HG03064 (cell line): ENCODE data around the gene GJC1.

Experiments used
- ATAC-seq: cut with Tn5 transposase; IDR thresholded peaks from one replicate; pipeline ENCODE4 v1.9.1; 2021; ENCODE audit warnings: low read depth; ENCODE audit not compliant: unreplicated experiment

The GJC1 gene

DNA sequence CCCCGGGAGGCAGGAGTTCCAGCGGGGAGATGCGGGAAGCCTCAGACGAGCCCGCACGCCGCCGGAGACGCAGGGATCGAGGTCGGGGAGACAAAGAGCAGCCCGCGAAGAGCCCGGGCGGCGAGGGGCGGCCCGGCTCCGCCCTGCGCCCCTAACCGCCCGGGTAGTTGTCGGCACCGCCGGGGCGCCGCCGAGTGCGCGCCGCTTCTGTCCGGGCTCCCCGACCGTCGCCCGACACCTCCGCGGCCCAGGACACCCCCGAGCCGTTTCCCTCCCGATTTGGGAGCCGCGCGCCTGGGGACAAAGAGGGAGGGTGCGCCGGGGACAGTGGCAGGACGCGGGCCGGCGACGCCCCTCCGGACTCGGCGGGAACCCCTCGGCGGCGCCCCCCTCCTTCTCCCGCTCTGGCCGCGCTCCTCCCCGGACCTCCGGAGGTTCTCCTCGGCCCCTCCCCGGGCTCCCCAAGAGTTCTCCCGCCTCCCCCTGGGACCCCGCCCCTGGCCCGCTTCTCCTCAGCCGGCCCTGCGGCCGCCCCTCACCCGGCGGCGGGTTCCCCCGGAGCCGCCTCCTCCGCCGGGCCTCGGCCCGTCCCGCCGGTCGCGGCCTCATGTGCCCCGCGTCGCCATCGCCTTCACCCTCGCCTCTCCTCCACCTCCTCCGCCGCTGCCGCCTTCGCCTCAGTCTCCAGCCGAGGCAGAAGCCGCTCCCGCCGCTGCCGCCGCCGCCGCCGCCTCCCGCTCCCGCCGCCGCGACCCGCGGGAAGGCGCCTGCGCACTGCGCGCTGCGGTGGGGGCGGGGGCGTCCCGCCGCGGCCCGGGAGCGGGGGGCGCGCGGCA lies at the start of gene GJC1:
Gene GJC1 (minus strand): TSS at position 765 of the 836 bp plus-strand sequence. CDS start 24,470 bp downstream, outside the sequence.
- ATAC-seq: no peak

DNA sequence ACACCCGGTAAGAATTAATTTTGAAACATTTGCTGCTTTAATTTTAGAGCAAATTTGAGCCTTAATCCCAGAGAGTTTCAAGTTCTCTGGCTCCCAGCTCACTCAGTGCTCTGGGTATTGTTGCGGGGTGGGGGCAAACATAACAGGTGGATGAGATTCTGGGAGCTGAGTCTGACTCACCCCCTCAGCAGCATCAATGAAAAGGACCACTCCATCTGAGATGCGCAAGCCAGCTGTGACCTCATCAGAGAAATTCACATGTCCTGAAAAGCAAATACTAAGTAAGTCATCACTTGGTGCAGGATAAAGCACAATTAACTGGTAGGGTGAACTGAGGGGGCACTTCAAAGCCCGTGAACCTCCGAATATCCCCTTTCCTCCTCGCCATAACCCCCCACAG lies 49.3 kb upstream of the GJC1 start:
- no peak for ATAC-seq

DNA sequence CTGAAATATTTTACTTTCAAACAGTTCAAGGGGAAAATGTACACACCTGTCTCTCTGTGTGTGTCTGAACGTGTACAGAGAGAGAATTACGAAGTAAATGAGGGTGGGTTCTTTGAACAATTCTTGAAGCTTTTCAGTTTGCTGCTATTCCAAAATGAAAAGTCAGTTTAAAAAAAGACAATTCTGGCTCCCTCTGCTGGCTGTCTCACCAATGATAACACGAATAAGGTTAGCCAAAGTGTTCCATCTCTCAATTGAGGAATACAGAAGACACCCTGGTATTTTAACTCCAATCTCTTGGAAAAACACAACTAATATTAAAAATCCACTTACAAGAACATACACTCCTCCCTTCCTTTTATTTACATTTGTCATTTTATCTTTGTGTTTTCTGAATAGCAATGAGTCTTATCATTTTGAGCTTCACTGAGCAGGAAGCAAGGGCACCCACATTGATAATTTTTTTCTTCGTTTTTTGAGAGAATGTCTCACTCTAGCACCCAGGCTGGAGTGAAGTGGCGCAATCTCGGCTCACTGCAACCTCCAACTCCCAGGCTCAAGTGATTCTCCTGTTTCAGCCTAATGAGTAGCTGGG lies 48.6 kb upstream of the GJC1 start:
- ATAC-seq: no peak

DNA sequence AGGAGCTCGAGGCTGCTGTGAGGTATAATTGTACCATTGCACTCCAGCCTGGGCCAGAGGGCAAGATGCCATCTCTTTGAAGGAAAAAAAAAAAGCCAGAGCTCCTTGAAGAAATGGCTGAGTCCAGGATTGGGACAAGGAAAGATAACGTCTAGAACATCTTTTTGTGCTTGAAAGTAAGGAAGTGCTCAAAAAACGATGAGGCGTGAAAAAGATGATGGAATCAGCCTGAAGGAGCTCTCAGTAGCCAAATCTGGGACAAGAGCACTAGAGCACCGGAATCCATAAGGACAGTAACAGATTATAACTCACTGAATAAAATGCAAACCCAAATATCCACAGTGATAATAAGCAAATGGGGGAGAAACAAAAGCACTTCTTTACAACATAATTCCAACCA lies 47.0 kb upstream of the GJC1 start:
- ATAC-seq: no peak

DNA sequence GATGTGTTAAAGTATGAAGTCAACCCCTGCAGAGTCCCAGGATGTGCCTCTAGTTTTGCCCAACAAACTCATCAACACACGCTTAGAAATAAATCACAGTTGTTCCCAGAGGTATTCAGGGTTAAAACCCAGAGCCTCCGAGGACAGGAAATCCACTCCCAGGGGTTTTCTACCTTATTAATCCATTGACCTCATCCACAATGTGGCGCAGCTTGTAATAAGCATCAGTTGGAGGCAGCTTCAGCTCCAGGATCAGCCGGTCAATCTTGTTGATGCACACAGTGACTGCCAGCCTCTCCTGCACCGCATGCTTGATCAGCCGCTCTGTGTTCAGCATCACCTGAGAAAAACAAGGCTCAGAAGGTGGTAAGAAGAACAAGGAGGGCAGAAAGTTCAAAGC lies 45.7 kb upstream of the GJC1 start:
- ATAC-seq: no peak

DNA sequence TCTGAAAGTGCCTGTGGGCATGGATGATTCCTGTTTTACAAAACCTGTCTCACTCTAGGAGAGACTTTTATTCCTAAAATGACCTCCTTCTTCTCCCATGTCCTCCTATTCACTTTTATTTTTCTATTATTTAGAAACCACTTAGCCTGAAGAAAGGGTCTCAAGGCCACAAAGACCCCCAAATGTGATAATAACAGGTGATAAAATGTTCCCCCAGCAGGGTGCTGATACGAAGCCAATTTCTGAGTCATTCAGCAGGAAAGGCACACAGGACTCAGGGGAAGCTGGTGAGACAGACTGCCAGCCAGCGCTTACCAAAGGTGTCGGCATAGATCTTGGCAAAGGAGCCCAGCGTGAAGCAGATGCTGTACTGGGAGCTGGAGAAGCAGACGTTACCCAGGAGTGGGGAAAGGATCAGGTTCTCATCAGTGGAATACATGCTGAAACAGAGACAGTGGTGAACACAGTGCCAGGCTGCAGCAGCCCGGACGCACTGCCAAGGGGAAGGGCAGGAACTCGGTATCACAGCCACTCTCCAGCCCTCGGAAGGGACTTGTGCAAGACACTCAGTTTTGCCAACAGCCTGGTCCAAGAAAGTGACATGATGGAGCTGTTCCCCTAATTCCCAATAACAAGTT lies 42.2 kb upstream of the GJC1 start:
- ATAC-seq: no peak

GRCh38 chr17:44871556-44871955 lies 41.5 kb upstream of the GJC1 start:
- ATAC-seq: no peak

DNA sequence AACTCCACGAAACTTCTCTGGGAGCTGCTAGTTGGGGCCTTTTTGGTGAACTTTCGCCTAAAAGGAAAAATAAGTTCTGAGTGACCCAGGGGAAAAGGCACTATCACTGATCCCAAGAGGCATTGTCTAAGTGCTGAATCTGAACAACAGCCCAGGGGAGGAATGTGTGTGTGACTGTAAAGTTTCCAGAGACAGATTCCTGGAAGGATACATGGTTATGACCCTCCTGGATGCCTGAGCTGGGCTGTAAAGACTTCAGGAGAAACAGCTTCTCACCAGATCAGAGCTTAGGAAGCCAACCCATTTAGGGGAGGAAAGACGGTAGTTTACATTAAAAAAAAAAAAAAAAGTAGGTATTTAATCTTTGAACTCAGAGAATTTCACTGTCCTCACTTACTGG lies 37.8 kb upstream of the GJC1 start:
- ATAC-seq: no peak

DNA sequence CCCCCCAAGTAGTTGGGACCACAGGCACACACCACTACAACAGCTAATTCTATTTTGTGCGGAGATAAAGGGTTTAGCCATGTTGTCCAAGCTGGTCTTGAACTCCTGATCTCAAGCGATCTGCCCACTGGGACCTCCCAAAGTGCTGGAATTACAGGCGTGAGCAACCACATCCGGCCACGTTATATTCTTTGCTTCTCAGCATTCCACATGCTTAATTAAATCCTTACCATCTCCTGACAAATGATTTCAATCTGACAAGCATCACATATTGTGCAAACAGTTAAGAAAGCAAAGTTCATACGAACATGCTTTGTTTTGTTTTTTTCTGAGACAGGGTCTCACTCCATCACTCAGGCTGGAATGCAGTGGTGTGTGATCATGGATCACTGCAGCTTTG lies 35.8 kb upstream of the GJC1 start:
- ATAC-seq: no peak

DNA sequence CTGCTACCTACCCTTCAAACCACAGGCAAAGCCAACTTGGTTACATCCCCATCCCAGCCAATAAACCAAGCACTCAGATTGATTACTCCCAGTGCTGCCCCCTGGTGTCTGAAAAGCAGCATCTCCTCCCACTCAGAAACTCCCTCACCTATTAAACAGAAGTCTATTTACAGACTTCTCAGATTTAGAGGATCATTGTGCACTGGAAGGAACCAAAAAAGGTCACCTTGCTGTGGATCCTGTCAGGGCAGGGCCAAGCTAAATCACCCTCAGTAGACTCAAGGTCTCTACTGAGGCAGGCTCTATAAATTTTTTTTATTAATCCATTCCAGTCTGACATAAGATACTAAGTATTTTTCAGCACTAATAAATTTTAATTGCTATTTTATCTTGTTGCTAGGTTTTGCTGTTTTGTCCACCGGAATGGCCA lies 35.2 kb upstream of the GJC1 start:
- no peak for ATAC-seq

GRCh38 chr17:44864831-44865230 lies 34.7 kb upstream of the GJC1 start:
- no peak for ATAC-seq

- no peak for ATAC-seq
These were observed 33.2 kb upstream of the GJC1 start for GRCh38 chr17:44863061-44863918.

DNA sequence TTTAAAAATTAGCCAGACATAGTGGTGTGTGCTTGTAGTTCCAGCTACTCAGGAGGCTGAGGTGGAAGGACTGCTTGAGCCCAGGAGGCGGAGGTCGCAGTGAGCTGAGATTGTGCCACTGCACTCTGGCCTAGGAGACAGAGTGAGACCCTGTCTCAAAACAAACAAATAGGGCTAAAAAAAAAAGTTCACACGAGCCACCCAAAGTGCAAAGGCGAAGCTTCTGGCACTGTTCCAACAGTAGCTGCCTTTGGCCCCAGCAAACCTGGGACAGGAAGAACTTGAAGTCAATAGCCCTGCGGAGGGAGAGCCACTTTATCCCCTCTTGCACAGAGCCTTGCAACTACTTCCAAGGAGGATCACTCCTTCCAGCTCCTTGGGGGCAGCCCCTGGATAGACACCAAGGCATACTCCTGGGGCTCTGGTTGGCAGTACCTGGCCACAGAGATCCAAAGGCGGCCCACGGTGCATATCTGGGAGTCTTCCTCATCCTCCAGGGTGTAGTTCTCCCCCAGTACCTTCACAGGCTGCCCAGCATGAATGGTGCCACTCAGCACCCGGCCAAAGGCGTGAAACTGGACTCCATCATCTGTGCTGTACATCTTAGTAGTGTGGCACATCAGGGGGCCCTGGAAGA lies 32.3 kb upstream of the GJC1 start:
- no peak for ATAC-seq

DNA sequence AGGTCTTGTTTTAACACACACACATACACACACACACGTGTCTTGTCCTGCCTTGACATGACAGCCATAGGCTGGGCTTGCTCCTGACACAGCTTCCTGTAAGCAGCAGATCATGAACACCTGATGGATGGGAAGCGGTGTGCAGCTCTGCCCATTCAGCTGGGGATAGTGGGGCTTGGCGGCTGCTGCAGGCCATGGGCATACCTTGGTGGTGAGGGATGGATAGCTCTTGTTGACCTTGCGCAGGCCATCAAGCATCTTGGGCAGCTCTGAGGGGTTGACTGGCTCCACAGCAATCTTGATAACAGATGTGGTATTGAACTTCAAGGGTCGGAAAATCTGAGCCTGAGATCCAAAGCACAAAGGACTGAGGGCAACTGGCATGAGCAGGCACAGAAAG lies 29.6 kb upstream of the GJC1 start:
- no peak for ATAC-seq

DNA sequence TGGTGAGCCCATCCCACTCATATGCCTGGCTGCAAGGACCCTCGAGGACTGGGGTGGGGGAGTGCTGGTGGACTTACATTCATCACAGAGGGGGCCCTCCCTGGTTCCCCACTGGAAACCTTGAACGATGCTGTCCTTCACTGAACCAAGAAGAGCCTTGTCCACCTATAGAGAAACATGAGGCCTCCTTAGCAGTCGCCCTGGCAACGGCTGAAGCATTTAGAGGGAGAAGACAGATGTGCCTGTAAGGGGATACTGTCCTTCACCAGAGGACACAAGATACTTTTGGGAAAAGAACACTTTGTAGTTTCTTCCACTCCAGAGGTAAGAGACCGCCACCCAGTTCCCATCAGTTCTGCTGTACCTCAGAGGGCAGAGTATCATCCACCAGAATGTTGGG lies 24.1 kb upstream of the GJC1 start:
- no peak for ATAC-seq

GRCh38 chr17:44850612-44851011 lies 20.5 kb upstream of the GJC1 start:
- ATAC-seq: no peak

GRCh38 chr17:44850025-44850424 lies 19.9 kb upstream of the GJC1 start:
- ATAC-seq: no peak

GRCh38 chr17:44848961-44849489 lies 18.9 kb upstream of the GJC1 start:
- no peak for ATAC-seq

GRCh38 chr17:44848257-44848795 lies 18.2 kb upstream of the GJC1 start:
- no peak for ATAC-seq

DNA sequence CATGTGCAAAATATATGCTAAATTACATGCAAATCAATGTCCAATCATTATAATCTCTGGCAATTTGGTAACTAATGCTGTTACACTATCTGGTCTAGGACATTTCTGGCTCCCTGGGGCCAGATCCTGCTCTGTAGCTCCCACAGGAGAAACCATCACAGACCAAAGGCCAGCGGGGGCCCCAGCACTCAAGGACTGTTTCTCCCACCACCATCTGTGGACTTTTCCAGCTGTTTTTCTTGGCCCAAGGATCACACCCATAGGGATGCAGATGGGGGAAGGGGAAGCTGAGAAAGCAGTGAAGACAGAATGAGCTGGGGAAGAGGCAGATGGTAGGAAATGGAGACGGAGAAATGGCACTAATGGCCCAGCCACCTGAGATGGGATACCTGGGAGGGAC lies 17.5 kb upstream of the GJC1 start, which contains the start of gene HIGD1B:
Gene HIGD1B (plus strand): TSS at position 298 of the 400 bp plus-strand sequence. CDS start 270 bp downstream, outside the sequence.
- no peak for ATAC-seq
